GM18502 (cell line): ENCODE measurements around the gene PKP3.
"Not testable (repeated sequence)": the region's sequence is repeated elsewhere in the genome, so short reads cannot be mapped to it uniquely, and the experiment has no call there.

Source experiments
- ATAC-seq: cut with Tn5 transposase; IDR thresholded peaks from one replicate; pipeline ENCODE4 v1.9.1; 2021; ENCODE audit warnings: mild to moderate bottlenecking; ENCODE audit not compliant: unreplicated experiment, poor library complexity

PKP3 gene

GRCh38 chr11:363443-363805, 30.6 kb upstream of the PKP3 start:
- not testable (repeated sequence) for ATAC-seq

- no peak for ATAC-seq
Measured at GRCh38 chr11:363948-364761, 29.9 kb upstream of the PKP3 start.

- ATAC-seq, result no peak
Measured at GRCh38 chr11:364991-365725, 28.9 kb upstream of the PKP3 start.

- ATAC-seq, result no peak
Measured at GRCh38 chr11:365831-366230, 28.2 kb upstream of the PKP3 start.

GRCh38 chr11:367956-368413, 26.0 kb upstream of the PKP3 start:
- no peak for ATAC-seq

GRCh38 chr11:368414-369335, 25.3 kb upstream of the PKP3 start:
- ATAC-seq, result no peak

GRCh38 chr11:369336-370018, 24.5 kb upstream of the PKP3 start, which contains the start of gene B4GALNT4:
B4GALNT4 (plus strand) TSS chr11:369499; CDS start chr11:369804, 305 bp downstream.
- ATAC-seq, result no peak

GRCh38 chr11:370070-370941, 23.7 kb upstream of the PKP3 start:
- no peak for ATAC-seq

GRCh38 chr11:371051-371450, 23.0 kb upstream of the PKP3 start:
- ATAC-seq, result no peak

GRCh38 chr11:371716-372590, 22.1 kb upstream of the PKP3 start:
- no peak for ATAC-seq

- no peak for ATAC-seq
Measured at GRCh38 chr11:372809-373715, 20.9 kb upstream of the PKP3 start.

GRCh38 chr11:373716-374551, 20.1 kb upstream of the PKP3 start:
- no peak for ATAC-seq

- no peak for ATAC-seq
Measured at GRCh38 chr11:375065-376025, 18.7 kb upstream of the PKP3 start.

- no peak for ATAC-seq
Measured at GRCh38 chr11:376531-377173, 17.4 kb upstream of the PKP3 start.
